NCI-H128 (cell line): ENCODE results near the gene RNF175.

Experiments
- DNase-seq: peaks from one replicate; lab custom pipeline; 2025; ENCODE audit not compliant: unreplicated experiment; lab: John Stamatoyannopoulos, UW

RNF175 gene

DNA sequence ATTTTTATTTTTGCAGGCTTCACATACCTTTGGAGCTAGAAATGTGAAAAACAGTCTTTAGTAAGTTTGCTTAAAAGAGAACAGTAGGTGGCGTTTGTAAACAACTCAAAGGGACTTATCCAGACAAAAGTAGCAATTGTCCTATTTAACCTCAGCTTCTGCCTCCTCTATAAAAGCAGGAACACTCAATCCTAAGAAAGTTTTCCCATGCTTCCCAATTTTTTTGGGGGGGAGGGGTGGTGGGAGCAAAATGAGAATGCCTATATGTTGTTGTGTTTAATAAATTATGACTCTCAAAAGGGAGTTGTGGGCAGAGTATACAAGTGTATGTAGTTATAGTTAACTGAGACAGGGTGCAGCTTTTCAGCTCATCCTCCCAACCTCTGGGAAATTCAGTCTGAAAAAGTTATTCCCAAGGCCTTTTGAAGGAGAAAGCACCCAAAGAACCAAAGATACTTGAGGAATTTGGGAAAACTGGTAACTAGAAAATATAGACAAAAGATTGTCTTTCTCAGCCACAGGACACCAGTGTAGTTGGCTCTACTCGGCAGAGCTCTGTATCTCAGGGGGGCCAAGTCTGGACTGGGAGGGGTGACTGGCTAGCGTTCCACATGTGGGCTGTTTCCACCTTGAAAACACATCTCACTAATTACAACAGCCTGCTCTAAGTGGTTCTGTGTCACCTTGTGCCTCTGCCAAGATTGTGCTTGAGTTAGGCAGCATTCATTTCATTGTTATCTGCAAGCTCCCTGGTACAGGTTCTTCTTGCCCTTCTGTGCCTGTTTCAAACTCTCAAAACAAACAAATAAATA, 26.3 kb upstream of the RNF175 start:
- no peak for DNase-seq

DNA sequence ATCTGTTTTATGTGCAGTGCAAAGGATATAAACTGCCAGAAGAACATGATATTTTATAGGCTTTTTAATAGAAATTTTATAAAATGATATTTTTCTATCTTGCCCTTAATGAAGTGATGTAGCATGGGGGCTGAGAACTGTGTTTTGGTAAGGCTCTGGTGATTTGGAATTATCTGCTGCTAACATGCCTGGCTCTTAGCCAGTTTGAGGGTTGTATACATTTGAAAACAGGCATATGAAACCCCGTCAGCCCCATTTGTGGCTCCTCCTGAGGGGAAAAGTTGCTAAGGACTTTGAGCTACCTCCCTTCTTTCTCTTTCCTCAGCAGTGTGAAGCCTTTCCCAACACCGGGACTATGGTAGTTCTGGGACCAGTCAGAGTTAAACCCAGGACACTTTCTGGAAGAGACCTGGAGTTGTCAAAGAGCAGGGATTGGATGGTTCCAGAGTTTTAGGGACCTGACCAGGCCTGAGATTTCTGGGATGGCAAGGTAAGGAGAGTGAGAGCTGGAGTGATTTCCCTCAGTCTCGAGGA, 24.4 kb upstream of the RNF175 start:
- no peak for DNase-seq

DNA sequence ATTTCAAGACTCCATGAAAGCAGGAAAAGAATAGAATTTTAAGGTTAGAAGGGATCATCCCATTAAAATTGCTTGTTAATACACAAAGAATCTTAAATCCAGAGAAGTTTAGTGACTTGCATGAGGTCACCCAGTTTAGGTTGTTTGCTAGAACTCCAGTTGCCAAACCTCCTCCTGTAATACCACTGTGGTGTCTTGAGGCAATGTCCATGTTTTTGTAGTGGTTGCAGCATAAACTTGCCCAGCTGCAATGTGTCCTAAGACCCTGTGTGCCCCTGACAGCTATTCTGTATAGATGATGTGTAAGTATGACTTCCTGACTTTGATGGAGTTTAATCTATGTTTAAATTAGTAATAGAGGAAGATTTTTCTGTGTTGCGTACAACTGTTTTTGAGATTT, 22.8 kb upstream of the RNF175 start:
- no peak for DNase-seq

DNA sequence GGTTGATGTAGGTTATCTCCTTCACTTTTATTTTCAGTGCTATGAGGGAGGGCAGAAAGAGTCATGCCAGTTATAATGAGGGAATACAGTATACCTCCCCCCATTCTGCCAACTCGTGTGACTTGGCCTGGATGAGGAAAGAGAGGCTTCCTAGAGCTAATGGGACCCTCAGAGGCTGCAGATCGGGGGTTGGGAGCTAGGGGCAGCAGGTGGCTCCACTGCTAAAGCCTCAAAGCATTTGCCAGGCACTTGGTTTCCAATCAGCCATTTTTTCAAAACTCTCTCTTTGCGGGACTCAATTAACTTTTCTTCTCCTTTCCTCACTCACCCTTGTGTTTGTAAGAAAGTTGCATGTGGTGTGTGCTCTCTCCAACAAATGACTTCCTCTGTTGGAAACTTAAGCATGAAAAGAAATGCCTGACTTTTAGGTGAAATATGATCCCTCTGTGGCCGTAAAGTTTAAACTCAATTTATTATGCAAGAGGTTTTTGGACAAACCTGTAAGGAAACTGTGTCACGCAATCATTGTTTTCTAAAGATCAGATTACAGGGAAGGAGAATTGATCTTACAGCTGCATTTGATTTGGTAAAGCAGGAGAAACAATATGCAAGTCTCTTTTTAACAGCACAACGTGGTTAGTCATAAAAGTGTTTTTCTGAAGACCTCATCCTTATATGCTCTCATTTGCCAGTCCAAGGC, 22.0 kb upstream of the RNF175 start:
- DNase-seq: no peak

DNA sequence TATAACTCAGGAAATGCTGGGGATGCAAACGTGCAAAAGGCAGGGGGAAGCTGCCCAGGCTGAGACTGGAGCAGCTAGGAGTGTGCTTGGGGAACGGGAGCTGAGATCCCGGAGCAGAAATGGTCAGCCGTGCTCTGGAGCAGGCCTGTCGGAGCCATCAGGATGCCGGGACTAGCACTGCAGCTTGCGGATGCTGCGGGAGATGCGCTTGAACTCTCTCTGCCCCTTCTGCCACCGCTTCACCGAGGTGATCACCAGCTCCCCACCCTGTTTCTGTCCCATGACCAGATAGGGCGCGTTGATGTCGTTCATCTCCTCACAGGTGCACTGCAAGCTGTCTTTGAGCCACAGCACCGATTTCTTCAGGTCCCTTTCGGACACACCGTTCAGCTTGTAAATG, 21.5 kb upstream of the RNF175 start:
- DNase-seq: no peak

DNA sequence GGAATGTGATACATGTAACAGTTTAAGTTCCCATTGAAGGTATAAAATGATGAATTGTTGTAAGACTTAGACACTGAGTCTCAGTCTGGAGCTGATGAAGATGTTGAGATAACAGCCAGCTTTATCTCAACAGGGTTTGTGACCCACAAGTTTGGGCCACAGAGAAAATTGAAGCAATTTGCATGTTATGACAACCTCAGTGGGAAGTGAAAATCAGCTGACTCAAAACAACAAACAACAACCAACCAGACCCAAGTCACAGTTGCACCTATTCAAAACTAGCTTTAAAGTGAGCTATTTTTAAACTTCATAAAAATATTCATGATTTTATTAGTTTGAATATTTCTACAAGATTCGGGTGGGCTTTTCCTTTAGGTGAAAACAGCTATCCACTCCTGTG, 21.1 kb upstream of the RNF175 start:
- DNase-seq: no peak

DNA sequence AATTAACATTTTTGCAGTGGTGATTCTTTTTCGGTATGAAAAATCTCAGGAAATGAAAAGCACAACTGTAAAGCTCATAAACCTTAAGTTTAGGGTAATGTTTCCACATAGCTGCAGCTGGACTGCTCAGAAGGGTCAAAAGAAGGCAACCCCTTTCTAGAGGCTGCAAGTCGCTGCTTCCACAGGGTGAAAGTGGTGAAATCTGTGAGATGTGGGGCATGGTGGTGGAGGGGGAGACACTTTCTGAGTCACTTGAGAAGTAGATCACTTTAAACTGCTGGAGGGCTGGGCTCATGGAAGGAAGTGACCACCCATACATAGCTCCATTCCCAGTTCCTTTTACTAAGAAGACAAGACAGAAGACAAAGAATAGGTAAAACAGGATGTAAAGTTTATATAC, 20.4 kb upstream of the RNF175 start:
- DNase-seq: no peak

DNA sequence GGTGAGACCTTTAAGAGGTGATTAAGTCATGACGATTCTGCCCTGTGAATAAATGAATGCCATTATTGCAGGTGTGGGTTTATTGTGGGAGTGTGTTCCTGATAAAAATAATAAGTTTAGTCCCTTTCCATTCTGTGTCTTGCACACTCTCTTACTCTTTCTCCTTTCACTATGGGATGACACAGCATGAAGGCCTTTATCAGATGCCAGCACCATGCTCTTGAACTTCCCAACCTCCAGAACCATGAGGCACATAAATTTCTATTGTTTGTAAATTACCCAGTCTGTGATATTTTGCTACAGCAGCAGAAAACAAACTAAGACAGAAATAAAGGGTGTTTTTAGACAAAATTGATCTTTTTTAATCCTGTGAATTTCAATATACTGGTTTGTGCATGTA, 18.6 kb upstream of the RNF175 start:
- DNase-seq: no peak

DNA sequence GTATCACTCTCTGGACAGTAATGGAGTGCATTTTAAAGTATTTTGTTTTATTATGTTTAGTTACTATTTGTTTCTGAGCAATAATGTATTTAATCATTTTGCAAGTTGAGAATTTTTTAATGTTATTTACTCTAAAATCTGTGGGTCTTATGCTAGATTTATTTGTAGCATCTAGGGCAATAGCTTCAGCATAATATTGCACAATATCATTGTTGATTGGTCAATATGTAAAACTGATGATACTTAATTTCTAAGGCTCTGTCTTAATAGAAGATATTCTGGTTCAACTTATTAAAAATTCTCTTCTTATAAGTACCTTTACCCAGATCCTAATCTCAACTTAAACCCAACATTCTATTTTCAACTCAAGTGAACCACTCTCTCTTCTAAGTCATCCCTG, 17.6 kb upstream of the RNF175 start:
- DNase-seq: no peak

DNA sequence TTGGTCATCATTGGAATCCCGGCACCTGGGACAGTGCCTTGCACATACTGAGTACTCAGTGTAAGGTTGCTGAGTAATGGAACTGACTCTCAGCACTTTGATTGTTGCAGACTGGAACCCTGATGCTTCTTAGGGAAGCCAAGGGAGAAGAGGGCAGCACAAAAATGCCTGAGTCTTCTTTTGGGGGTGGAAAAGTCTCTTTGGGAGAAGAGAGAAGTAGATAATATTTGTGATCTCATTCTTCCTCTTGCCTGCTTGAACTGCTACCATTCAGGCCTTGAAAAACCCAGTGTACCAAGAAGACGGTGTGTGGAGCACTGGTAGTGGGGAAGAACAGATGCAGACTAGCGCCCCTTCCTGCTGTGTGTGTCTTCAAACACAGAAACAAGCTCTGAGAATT, 16.8 kb upstream of the RNF175 start:
- no peak for DNase-seq

DNA sequence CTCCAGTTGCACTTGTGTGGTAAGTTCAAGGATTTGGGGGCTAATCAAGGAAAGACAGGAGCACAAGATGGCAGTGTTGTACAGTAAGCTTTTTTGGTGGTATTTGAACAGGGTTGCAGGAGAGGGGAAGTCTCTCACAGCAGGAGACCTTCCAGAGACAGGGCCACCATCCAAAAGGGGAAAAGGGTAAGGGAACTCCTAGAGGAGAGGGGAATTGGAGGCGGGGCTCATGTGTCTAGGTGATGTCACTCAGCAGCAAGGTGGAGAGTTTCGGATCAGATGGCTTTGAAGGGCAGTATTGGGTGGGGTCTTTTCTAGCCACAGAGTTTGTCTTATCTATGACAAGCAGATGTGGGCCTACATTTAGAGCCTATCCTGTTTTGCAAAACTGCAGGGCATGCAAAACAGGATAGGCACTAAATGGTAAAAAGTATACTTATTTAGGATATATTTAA, 13.4 kb upstream of the RNF175 start:
- DNase-seq: no peak

DNA sequence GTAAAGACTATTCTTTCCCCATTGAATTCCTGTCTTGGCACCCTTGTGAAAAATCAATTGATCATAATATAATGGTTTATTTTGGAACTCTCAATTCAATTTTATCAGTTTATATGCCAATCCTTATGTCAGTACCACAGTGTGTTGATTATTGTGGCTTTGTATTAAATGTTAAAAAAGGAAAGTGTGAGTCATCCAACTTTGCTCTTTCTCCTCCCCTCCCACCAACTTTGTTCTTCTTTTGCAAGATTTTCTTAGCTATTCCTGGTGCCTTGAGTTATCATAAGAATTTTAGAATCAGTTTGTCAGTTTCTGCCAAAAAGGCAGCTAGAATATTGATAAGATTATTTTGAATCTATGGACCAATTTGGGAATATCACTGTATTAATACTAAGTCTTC, 11.2 kb upstream of the RNF175 start:
- DNase-seq: no peak

DNA sequence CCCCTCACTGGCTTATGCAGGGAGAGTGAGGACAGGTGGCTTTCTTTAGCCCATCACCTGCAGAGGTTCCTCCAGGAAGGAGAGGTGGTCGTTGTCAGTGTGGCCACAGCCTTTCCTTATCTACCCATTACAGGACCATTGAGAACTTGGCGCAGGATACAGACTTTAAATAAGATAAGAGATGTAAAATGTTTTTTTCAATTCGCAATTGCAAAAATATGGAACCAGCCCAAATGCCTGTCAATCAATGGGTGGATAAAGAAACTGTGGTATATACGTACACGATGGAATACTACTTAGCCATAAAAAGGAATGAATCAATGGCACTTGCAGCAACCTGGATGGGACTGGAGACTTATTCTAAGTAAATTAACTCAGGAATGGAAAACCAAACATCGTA, 6.9 kb upstream of the RNF175 start:
- no peak for DNase-seq

DNA sequence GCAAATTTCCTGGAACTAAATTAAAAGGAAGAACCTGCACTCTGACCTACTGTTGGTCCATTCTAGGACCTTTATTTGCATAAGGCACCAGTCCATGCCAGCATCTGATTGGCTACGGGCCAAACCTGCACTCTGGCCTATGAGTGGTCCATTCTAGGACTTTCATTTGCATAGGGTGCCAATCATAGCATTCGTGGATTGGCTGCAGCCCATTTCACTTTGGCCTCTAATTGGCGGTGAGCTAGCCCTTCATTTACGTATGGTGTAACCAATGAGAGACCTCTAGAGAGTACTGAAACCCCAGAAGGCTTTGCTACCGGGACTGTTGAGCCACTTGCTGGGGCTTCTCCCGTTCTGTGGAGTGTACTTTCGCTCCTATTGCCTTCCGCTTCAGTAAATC, 6.1 kb upstream of the RNF175 start:
- DNase-seq: no peak

DNA sequence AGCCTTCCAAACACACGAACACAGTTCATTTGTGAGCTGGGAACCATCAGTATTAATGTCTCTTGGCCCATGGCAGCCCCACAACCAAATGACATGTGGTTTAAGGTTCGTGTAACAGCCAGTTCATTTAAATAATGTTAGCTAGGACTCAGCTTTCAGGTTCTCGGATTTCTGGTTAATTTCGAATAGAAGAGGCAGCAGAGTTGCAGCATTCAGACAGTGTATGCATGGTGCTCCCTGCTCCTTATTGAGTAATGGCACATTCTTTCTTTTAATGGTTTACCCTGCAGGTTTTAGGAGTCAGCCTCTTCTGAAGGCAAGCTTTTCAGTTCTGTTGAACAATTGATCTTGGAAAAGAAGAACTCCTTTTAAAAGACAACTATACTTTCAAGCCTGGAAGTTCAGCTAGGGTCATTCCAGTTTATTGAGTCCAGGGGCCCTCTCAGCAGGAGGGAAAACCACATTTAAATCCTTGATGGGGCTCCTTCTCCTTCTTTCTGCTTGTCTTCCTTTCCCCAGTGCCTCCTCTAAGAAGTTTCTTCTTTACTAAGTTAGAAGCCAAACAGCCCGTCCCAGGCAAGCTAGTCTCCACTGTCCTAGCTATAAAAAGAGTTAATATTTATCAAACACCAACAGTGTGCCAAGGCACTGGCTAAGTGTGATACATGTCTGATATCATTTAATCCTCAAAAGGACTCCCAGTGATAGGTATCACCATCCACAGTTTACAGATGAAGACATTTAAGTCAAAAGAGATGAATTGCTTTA, 5.0 kb upstream of the RNF175 start:
- no peak for DNase-seq

DNA sequence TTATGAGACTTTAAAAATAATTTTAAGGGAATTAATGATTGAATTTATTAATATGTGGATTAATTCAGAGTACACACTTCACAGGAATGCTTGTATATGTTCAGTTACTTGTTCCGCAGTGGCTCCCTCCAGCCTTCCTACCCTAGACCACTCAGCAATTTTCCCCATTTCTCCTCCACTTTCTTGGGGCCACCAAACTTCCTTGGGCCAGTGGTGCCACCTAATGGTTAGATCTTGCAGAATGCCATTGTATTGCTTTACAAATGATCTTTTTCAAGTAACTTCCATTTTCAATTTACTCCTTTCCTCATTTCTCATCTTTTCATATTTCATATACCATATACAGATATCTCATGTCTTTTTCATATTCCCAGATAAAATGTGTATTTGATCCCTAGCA, 3.6 kb upstream of the RNF175 start:
- no peak for DNase-seq

DNA sequence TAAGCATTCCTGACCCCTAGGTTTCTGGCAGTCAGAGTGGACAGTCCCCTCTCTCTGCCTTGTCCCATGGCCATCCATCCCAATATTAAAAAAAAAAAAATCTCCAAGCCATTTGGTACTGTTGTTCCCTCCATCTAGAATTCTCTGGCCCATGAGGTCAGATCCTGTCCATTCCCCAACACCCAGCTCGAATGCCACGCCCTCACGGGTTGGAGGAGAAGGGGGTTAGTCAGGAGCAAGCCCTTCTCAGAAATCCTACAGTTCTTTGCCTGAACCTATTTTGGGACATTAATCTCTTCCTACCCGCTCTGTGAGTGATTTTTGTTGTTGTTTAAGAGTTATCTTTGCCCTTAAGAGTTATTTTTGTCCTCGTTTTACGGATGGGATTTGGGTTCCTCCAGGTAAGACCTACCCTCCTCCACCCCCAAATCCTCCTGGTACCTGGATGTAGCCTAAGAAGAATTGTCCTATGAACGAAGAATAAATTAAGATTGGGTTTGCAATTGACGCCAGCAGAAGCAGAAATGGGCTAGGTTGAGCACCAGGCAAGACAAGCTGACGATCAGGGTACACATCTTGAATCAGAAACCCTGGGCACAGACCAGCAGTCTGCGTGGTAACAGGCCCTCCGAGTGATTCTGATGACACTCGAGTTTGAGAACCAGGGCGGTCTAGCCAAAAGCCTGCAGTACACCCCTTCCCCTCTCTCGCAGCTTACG, 977 bp downstream of the RNF175 start:
- no peak for DNase-seq

DNA sequence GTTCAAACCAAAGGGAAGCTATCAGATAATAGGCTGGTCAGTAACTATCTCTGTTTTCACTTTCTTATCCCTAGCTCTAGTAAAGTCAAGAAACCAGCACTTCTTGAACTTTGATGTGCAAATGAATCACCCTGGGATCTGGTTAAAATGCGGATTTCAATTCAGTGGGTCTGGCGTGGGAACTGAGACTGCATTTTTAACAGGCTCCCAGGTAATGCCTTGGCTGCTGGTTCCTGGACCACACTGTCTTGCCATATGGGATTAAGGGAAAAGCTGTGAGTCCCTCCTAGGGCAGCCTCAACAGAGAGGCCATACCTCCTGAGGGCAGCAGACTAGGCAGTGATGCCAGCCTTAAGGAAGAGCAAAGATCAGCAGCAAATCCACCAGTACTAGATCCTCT, 1.7 kb downstream of the RNF175 start:
- no peak for DNase-seq

DNA sequence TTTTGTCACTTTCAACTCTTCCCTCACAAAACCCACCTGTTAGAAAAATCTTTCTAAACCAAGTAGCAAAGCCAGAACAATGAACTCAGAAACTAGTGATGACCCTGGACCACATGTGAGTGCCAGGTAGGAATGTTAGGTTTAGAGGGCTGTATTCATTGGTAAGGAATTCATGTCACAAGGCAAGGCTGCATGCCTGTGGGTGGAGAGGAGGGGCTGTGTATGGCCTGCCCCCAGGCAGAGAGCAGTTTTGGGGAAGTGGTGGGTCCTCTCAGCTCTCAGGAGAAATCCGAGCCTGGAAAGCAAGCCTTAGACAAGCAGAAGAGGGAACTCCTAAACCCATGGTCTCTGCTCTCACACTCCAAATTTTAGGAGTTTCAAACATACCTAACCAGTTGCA, 2.4 kb downstream of the RNF175 start:
- DNase-seq: no peak

DNA sequence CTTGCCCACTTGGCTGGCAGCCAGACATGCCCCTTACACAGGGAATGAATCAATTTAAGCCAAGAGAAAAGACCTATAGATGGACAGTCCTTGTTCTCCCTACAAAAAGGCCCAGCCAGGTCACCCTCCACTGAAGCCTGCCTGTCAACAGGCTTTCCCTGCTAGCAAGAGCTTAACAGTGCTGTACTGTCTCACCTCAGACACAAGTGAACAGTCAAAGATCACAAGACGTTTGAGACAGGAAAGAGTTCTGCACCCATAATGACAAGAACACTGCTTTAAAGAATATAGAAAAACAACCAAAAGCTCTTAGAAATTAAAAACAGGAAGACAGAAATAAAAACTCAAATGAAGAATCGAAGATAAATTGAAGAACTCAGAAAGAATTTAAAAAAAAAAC, 4.6 kb downstream of the RNF175 start:
- no peak for DNase-seq

DNA sequence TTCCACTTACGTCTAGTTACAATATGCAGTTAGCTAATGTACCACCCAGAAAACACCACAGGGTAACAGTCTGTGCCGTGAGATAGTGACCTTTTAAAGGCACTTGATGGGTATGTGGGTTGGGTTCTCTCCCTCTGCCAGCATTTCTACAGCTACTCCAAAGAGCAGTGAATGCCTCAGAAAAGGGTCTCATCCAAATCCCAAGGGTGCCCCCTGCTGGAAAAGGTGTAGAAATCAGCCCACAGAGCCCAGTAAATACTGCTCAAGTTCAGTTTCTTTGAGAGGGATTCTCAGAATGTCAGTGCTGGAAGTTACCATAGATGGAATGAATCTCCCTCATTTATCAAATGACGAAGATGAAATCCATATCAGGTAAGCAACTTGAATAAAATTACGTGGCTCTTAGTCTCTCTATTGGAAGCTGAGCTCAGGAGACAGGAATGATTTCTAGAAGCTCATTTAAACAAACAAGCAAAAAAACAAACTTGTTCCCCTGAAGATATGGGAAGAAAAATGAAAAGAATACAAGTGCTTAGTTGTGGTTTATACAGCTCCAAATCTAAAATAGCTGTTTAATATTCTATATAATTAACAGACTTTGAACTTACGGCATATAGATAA, 9.5 kb downstream of the RNF175 start:
- peak; percentile 4 for DNase-seq
